ENCODE measurements around the gene AEN. TPM values are rescaled to one million over a fixed set of nuclear protein-coding genes. Genes with fewer than 3 reads are reported as not detected.

AEN gene
- total RNA-seq, 6 donors from 2014 or later, result 7.5 to 37.6 (median 18.4) TPM

GRCh38 chr15:88580532-88580931 is 40.6 kb upstream of the AEN start:
- WGBS, 2 donors, result 58 to 64% methylated on average over 4 of the region's 4 CpGs
- Histone ChIP-seq H3K4me1 (no peaks in the 10 kb centered on the region), H3K27me3 (no peaks in the 10 kb centered on the region), H3K4me3 (no peak overlapping the region), H3K27ac (no peak overlapping the region), H3K36me3 (no peaks in the 10 kb centered on the region), H3K9me3 (no peaks in the 10 kb centered on the region)
- no peak for ATAC-seq (ENCODE audit: low FRiP score in 2 of 2)
- TF ChIP-seq POLR2A (IDR thresholded peaks at IDR 0.05) (no peak), EP300 (IDR thresholded peaks at IDR 0.05) (no peak), CTCF (IDR thresholded peaks at IDR 0.05) (no peak), POLR2AphosphoS5 (IDR thresholded peaks at IDR 0.05) (no peak)
- DNase-seq, result no peak

DNA sequence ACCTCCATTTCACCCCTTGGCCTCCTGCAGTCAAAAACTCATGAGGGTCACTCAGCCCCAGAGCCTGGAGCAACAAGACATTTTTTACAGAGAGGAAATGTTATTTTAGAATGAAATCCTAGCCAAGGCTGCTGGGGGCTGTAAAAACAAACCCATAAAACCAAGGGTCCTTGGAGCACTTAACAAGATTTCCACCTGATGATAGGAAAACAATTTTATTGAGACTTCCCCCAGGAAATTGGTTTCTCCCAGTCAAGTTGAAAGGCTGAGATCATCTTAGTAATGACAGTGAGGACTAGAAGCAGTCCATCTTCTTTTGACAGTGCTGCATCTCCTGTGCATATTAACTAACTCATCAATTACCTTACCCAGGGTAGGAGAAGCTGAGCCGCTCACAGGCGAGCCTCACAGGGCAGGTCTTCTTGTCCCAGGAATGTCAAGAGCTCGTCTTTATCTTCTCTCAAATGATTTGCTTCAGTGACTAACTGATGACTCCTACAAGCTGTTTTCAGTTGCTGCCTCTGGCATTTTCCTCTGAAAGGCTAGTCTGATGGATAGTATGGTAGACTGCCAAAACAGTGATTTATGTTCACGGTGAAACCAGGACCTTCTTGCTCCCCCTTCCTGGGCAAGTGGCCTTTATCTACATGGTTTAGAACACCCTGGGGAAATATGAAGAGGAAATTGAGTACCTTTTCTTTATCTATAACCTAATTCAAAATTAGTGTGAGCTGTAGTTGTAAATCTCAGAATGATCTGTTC is 34.6 kb upstream of the AEN start:
- H3K27me3 ChIP-seq, result no peaks in the 10 kb centered on the region
- H3K4me3 ChIP-seq, result no peak overlapping the region
- no peaks in the 10 kb centered on the region for H3K36me3 ChIP-seq
- H3K27ac ChIP-seq, result no peak overlapping the region
- DNase-seq, result no peak
- no peaks in the 10 kb centered on the region for H3K4me1 ChIP-seq
- no peak for ATAC-seq (ENCODE audit: low FRiP score in 2 of 2)
- 56 to 62% methylated on average over 4 of the region's 4 CpGs for WGBS, 2 donors
- H3K9me3 ChIP-seq, result no peaks in the 10 kb centered on the region
- no peak for TF ChIP-seq CTCF (IDR thresholded peaks at IDR 0.05)
- no peak for TF ChIP-seq EP300 (IDR thresholded peaks at IDR 0.05)
- TF ChIP-seq POLR2AphosphoS5 (IDR thresholded peaks at IDR 0.05), result no peak
- no peak for TF ChIP-seq POLR2A (IDR thresholded peaks at IDR 0.05)

GRCh38 chr15:88590759-88591158 is 30.4 kb upstream of the AEN start:
- no peak for TF ChIP-seq CTCF (IDR thresholded peaks at IDR 0.05)
- TF ChIP-seq EP300 (IDR thresholded peaks at IDR 0.05), result no peak
- TF ChIP-seq POLR2AphosphoS5 (IDR thresholded peaks at IDR 0.05), result no peak
- no peak for TF ChIP-seq POLR2A (IDR thresholded peaks at IDR 0.05)
- no peak for DNase-seq
- H3K4me3 ChIP-seq, result no peak overlapping the region
- no peaks in the 10 kb centered on the region for H3K9me3 ChIP-seq
- 79 to 86% methylated on average over 6 of the region's 6 CpGs for WGBS, 2 donors
- ATAC-seq (ENCODE audit: low FRiP score in 2 of 2), result no peak
- no peaks in the 10 kb centered on the region for H3K27me3 ChIP-seq
- no peaks in the 10 kb centered on the region for H3K36me3 ChIP-seq
- H3K4me1 ChIP-seq, result no peaks in the 10 kb centered on the region
- no peak overlapping the region for H3K27ac ChIP-seq

DNA sequence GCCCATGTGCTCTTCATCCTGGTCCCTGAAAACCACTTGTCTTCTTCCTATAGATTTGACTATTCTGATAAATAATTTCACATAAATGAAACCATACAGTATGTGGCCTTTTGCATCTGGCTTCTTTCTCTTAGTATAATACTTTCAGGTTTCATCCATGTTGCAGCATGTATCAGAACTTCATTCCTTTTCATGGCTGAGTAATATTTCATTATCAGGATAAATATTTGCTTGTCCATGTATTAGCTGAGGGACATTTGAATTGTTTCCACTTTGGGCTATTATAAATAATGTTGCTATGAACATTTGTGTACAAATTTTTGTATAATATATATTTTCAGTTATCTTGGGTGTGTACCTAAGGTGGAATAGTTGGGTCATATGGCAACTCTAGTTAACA is 29.8 kb upstream of the AEN start:
- DNase-seq, result no peak
- Histone ChIP-seq H3K27me3 (no peaks in the 10 kb centered on the region), H3K27ac (no peak overlapping the region), H3K4me3 (no peak overlapping the region), H3K4me1 (no peaks in the 10 kb centered on the region), H3K36me3 (no peaks in the 10 kb centered on the region), H3K9me3 (no peaks in the 10 kb centered on the region)
- TF ChIP-seq EP300 (IDR thresholded peaks at IDR 0.05) (no peak), POLR2AphosphoS5 (IDR thresholded peaks at IDR 0.05) (no peak), CTCF (IDR thresholded peaks at IDR 0.05) (no peak), POLR2A (IDR thresholded peaks at IDR 0.05) (no peak)
- no peak for ATAC-seq (ENCODE audit: low FRiP score in 2 of 2)

DNA sequence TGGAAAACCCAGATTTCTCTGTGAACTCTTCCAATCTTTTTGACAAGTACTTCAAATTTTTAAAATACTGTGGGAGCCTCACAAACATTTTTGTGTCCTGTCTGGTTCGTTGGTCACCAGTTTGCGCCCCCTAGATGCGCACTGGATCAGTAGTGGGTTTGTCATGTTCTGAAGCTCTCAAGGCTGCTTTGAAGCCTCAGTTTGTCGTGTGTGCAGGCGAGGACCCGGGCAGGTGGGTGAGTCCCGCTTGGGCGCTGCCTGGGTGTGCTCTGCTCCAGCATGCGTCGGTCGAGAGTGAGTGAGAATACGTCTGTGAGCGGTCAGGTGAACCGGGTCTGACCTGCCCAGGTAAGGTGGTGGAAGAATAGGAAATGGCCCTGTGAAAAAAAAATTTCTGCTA is 17.3 kb upstream of the AEN start:
- ATAC-seq (ENCODE audit: low FRiP score in 2 of 2) (no peak), DNase-seq (no peak)
- no peaks in the 10 kb centered on the region for H3K9me3 ChIP-seq
- TF ChIP-seq POLR2AphosphoS5 (IDR thresholded peaks at IDR 0.05) (no peak), CTCF (IDR thresholded peaks at IDR 0.05) (no peak), POLR2A (IDR thresholded peaks at IDR 0.05) (no peak), EP300 (IDR thresholded peaks at IDR 0.05) (no peak)
- 6 to 14% methylated on average over 12 to 14 of the region's 14 CpGs for WGBS, 2 donors
- peaks cover 0 to 19% (median 7%) of the 10 kb centered on the region in 4 donors for H3K4me1 ChIP-seq
- H3K27me3 ChIP-seq, result peaks cover 0 to 36% (median 25%) of the 10 kb centered on the region in 4 donors
- no peak overlapping the region for H3K4me3 ChIP-seq
- H3K27ac ChIP-seq, result no peak overlapping the region
- no peaks in the 10 kb centered on the region for H3K36me3 ChIP-seq
